Measurements from ENCODE around the gene AKAP17A.

Gene AKAP17A

DNA sequence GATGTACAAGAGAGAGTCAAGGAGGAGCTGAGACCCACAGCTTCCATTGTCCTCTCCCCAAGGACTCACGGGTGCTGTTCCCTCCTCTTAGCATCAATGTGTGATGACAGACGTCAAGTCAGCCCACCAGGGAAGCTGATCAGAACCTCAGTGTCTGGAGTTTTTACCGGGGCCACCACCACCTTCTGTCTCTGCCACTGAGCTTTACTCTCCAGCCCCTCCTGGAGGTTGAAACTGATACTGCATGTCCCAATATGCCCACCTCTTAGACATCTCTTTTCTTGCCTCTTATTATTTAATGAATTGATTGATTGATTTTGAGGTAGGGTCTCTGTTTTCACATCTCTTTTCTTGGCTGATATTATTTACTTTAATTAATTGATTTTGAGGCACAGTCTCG is 10.3 kb upstream of the AKAP17A start:
- TF ChIP-seq POLR2AphosphoS5 (IDR thresholded peaks at IDR 0.05; ENCODE audit: low read depth, low read length), result no peak
- TF ChIP-seq, protein P1, sequence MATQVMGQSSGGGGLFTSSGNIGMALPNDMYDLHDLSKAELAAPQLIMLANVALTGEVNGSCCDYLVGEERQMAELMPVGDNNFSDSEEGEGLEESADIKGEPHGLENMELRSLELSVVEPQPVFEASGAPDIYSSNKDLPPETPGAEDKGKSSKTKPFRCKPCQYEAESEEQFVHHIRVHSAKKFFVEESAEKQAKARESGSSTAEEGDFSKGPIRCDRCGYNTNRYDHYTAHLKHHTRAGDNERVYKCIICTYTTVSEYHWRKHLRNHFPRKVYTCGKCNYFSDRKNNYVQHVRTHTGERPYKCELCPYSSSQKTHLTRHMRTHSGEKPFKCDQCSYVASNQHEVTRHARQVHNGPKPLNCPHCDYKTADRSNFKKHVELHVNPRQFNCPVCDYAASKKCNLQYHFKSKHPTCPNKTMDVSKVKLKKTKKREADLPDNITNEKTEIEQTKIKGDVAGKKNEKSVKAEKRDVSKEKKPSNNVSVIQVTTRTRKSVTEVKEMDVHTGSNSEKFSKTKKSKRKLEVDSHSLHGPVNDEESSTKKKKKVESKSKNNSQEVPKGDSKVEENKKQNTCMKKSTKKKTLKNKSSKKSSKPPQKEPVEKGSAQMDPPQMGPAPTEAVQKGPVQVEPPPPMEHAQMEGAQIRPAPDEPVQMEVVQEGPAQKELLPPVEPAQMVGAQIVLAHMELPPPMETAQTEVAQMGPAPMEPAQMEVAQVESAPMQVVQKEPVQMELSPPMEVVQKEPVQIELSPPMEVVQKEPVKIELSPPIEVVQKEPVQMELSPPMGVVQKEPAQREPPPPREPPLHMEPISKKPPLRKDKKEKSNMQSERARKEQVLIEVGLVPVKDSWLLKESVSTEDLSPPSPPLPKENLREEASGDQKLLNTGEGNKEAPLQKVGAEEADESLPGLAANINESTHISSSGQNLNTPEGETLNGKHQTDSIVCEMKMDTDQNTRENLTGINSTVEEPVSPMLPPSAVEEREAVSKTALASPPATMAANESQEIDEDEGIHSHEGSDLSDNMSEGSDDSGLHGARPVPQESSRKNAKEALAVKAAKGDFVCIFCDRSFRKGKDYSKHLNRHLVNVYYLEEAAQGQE (IDR thresholded peaks at IDR 0.05; ENCODE audit: insufficient read depth in 1 of 2, low read depth in 2 of 2, low read length in 2 of 2), result no peak
- TF ChIP-seq FOXP2 (optimal IDR thresholded peaks at IDR 0.05; ENCODE audit: borderline replicate concordance, extremely low read depth, extremely low read length, insufficient read depth), result no peak
- TF ChIP-seq SIN3A (IDR thresholded peaks at IDR 0.05; ENCODE audit: borderline replicate concordance, insufficient read depth, low read length), result no peak

DNA sequence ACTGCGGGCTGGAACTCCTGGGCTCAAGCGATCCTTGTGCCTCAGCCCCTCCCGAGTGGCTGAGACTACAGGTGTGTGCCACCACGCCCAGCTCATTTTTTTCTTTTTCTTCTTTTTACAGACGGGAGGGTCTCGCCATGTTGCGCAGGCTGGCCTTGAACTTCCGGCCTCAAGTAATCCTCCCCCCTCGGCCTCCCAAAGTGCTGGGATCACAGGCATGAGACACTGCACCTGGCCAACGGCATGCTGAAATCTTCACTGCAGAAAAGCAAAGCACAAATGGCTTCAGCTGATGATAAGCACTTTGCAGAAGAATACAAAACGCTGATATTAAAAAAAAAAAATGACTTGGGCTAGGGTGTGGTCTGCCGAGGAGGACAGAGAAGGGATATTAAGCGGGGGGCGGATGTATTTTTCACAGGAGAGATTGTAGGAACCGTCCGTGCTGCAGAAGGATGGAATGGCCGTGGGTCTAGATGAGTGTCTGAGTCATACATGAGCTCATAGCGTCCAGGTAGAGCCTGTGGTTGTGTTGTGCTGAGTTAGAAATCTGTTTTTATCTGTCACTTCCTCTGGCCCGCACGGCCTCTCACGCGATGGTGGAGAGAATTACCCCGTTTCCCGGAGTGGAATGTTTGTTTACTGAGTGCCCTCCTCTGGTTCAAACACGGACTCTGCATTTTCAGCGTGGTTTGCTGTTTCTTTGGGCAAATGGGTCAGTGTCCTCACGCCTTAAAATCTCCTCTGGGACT is 8.5 kb upstream of the AKAP17A start:
- TF ChIP-seq POLR2AphosphoS5 (IDR thresholded peaks at IDR 0.05; ENCODE audit: low read depth, low read length), result no peak
- no peak for TF ChIP-seq FOXP2 (optimal IDR thresholded peaks at IDR 0.05; ENCODE audit: borderline replicate concordance, extremely low read depth, extremely low read length, insufficient read depth)
- no peak for TF ChIP-seq TAF1 (IDR thresholded peaks at IDR 0.05; ENCODE audit: borderline replicate concordance, insufficient read depth, low read length)
- TF ChIP-seq, protein P1 (IDR thresholded peaks at IDR 0.05; ENCODE audit: insufficient read depth in 1 of 2, low read depth in 2 of 2, low read length in 2 of 2), result no peak
- no peak for TF ChIP-seq SIN3A (IDR thresholded peaks at IDR 0.05; ENCODE audit: borderline replicate concordance, insufficient read depth, low read length)

GRCh38 chrX:1584237-1585011 is 7.0 kb upstream of the AKAP17A start:
- TF ChIP-seq, protein P1 (IDR thresholded peaks at IDR 0.05; ENCODE audit: insufficient read depth in 1 of 2, low read depth in 2 of 2, low read length in 2 of 2), result no peak
- no peak for TF ChIP-seq FOXP2 (optimal IDR thresholded peaks at IDR 0.05; ENCODE audit: borderline replicate concordance, extremely low read depth, extremely low read length, insufficient read depth)
- TF ChIP-seq POLR2AphosphoS5 (IDR thresholded peaks at IDR 0.05; ENCODE audit: low read depth, low read length), result no peak
- no peak for TF ChIP-seq TAF1 (IDR thresholded peaks at IDR 0.05; ENCODE audit: borderline replicate concordance, insufficient read depth, low read length)
- TF ChIP-seq SIN3A (IDR thresholded peaks at IDR 0.05; ENCODE audit: borderline replicate concordance, insufficient read depth, low read length), result no peak

DNA sequence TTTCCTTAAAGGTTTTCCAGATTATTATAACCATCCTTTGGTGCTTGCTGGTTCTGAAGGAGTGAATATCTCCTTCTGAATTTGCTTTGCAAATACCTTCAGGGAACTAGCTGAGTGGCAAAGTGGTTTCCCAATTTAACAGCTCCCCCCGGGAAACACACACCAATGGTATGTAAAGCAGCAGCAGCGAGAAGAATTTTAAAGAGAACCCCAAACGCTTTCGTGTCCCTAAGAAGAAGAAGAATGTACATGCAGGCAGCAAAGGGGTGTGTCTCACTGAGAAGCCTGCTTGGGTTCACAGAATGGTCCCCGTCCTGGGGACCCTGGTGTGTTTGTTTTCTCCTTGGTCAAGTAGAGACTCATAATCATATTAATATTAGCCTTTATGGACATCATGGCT is 4.2 kb upstream of the AKAP17A start:
- no peak for TF ChIP-seq TAF1 (IDR thresholded peaks at IDR 0.05; ENCODE audit: borderline replicate concordance, insufficient read depth, low read length)
- TF ChIP-seq POLR2AphosphoS5 (IDR thresholded peaks at IDR 0.05; ENCODE audit: low read depth, low read length), result no peak
- no peak for TF ChIP-seq FOXP2 (optimal IDR thresholded peaks at IDR 0.05; ENCODE audit: borderline replicate concordance, extremely low read depth, extremely low read length, insufficient read depth)
- no peak for TF ChIP-seq SIN3A (IDR thresholded peaks at IDR 0.05; ENCODE audit: borderline replicate concordance, insufficient read depth, low read length)
- TF ChIP-seq, protein P1 (IDR thresholded peaks at IDR 0.05; ENCODE audit: insufficient read depth in 1 of 2, low read depth in 2 of 2, low read length in 2 of 2), result no peak
